Fibroblast of lung (primary cell): Measurements from ENCODE around the gene HID1.

Source experiments
- EZH2 ChIP-seq: IDR thresholded peaks from 2 replicates; pipeline ENCODE4 v1.5.1; 2012; ENCODE audit warnings: low read length, control low read depth, mild to moderate bottlenecking; ENCODE audit errors: missing control alignments
- TF ChIP-seq, protein P1 (sequence below), 2 donors: IDR thresholded peaks in 1 of 2; conservative IDR thresholded peaks in 1 of 2; 1 replicate in 1 of 2; 2 replicates in 1 of 2; pipeline ENCODE4 v1.5.1; 2011 to 2012; ENCODE audit warnings: low read length in 2 of 2, control low read depth in 1 of 2, inconsistent platforms in 1 of 2, low read depth in 1 of 2, mild to moderate bottlenecking in 1 of 2

- TF ChIP-seq, protein P1, sequence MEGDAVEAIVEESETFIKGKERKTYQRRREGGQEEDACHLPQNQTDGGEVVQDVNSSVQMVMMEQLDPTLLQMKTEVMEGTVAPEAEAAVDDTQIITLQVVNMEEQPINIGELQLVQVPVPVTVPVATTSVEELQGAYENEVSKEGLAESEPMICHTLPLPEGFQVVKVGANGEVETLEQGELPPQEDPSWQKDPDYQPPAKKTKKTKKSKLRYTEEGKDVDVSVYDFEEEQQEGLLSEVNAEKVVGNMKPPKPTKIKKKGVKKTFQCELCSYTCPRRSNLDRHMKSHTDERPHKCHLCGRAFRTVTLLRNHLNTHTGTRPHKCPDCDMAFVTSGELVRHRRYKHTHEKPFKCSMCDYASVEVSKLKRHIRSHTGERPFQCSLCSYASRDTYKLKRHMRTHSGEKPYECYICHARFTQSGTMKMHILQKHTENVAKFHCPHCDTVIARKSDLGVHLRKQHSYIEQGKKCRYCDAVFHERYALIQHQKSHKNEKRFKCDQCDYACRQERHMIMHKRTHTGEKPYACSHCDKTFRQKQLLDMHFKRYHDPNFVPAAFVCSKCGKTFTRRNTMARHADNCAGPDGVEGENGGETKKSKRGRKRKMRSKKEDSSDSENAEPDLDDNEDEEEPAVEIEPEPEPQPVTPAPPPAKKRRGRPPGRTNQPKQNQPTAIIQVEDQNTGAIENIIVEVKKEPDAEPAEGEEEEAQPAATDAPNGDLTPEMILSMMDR (conservative IDR thresholded peaks at IDR 0.05 in 1 of 2, IDR thresholded peaks at IDR 0.05 in 1 of 2; ENCODE audit: low read depth in 1 of 2, low read length in 2 of 2): no peak
- TF ChIP-seq EZH2: no peak
Measured at GRCh38 chr17:74921769-74922168, 50.8 kb downstream of the HID1 start.
